GM19328 (cell line): Measurements from ENCODE around the gene TRAFD1.

ENCODE experiments used
- ATAC-seq: cut with Tn5 transposase; IDR thresholded peaks from one replicate; pipeline ENCODE4 v1.9.1; 2021; ENCODE audit warnings: mild to moderate bottlenecking, moderate library complexity; ENCODE audit not compliant: unreplicated experiment

The TRAFD1 gene

DNA sequence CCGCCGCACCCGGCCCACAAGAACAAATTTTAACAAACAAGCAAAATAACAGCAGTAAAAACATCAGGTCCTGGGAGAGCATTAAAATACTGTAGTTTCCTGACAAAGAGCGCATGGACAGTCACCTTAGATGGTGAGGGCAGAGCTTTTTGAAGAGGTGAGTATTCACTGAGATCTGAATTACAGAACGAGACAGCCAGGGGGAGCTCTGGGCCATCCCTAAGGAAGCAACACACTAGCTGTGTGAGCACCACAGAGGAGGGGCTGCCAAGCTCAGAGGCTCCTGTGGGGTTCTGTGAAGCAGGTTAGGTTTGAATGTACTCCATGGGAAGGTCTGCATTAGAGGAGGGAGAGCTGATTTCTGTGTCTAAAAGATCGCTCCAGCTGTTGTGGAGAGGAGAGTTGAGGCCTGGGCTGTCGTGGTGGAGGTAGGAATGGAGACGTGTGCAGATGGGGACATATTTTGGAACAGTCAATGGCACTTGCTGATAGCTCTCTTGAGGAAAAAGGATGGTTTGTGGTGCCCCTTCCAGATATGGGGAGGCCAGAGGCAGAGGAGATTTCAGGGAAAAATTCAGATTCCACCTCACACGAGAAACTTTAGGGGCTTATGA, 72.9 kb downstream of the TRAFD1 start:
- no peak for ATAC-seq

DNA sequence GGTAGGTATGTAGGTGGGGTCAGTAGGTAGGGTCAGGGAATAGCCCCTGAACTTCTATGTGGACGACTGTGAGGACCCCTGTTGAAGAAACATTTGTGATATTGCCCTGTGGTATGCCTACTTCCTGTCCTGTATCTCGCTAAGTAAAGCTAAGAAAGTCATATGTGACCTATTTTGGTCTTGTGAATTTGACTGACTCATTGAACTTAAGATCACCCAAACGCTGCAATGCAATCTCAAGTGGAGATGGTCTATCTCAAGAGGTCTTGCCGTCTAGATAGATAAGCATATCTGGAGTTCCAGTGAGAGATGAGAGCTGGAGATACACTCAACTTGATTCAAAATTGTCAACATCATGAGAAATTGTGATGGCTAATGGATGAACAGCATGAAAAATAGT, 73.8 kb downstream of the TRAFD1 start:
- no peak for ATAC-seq
